ENCODE measurements around the gene DYNLT2. TPM values are rescaled to one million over a fixed set of nuclear protein-coding genes. Genes with fewer than 3 reads are reported as not detected.

DYNLT2 gene
- total and polyA plus RNA-seq, 2 of the 13 experiments (the other 11 are each of a cell fraction or from before 2014, with no cell fraction given) = 2.1 to 4.3 TPM

DNA sequence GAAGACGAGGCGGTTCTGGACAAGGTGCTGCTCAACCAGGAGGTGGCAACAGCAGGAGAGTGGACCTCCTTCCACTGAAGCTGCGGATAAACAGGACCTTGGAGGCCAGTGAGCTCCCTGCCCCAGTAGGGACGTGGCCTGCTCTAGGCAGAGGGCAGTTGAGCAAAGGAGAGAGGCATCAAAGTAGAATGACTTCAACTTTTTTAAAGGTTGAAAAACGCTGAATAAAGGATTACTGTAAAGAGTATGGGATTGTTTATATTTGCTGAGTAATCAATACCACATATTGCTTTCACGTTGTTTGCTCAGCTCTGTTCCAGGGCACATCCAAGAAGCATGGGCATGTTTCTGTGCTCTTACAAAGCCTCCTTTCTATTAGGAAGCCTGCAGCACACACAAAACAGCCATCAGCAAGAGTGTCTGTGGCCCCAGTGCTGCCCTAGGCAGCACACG is 48.1 kb upstream of the DYNLT2 start (continued):
- TF ChIP-seq, protein P1, sequence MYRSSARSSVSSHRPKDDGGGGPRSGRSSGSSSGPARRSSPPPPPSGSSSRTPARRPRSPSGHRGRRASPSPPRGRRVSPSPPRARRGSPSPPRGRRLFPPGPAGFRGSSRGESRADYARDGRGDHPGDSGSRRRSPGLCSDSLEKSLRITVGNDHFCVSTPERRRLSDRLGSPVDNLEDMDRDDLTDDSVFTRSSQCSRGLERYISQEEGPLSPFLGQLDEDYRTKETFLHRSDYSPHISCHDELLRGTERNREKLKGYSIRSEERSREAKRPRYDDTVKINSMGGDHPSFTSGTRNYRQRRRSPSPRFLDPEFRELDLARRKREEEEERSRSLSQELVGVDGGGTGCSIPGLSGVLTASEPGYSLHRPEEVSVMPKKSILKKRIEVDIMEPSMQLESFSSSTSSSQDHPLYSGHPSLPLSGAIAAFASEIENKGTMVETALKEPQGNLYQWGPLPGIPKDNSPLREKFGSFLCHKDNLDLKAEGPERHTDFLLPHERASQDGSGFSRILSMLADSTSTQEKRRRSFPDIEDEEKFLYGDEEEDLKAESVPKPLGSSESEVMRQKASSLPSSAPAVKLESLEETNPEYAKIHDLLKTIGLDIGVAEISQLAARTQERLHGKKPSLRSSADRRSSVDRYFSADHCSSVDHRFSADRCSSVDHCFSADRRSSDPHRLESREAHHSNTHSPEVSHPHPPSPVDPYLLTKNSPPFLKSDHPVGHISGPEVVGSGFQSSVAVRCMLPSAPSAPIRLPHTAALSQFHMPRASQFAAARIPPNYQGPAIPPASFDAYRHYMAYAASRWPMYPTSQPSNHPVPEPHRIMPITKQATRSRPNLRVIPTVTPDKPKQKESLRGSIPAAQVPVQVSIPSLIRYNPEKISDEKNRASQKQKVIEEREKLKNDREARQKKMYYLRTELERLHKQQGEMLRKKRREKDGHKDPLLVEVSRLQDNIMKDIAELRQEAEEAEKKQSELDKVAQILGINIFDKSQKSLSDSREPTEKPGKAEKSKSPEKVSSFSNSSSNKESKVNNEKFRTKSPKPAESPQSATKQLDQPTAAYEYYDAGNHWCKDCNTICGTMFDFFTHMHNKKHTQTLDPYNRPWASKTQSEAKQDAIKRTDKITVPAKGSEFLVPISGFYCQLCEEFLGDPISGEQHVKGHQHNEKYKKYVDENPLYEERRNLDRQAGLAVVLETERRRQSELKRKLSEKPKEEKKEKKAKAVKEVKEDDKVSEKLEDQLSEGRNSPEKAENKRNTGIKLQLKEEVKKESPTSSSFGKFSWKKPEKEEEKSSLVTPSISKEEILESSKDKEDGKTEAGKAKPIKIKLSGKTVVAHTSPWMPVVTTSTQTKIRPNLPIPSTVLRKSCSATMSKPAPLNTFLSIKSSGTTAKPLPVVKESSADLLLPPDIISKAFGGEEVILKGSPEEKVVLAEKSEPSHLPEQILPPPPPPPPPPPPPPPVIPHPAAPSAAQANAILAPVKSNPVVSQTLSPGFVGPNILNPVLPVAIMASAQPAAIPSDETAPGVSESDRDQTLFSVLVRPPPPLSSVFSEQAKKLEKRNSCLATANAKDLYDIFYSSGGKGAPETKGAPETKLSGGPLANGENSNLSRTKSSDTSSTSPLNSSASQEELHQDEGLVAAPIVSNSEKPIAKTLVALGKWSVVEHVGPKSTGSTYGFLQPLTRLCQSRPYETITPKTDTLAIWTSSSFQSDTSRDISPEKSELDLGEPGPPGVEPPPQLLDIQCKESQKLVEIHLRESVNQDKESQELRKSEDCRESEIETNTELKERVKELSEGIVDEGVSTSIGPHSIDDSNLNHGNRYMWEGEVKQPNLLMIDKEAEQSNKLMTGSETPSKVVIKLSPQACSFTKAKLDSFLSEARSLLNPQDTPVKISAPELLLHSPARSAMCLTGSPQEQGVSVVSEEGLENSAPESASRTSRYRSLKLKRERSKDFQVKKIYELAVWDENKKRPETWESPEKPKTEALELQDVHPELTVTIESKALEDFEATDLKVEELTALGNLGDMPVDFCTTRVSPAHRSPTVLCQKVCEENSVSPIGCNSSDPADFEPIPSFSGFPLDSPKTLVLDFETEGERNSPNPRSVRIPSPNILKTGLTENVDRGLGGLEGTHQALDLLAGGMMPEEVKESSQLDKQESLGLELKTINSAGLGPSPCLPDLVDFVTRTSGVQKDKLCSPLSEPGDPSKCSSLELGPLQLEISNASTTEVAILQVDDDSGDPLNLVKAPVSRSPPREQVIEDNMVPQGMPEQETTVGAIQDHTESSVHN (CRISPR knock-in tag; IDR thresholded peaks at IDR 0.05) = 0 out of 2 replicates have a peak, but pooled peaks have one; percentile 42
- TF ChIP-seq SYNCRIP (IDR thresholded peaks at IDR 0.05; ENCODE audit: insufficient read depth, low read depth, low read length) (no peak), SP4 (CRISPR knock-in tag; IDR thresholded peaks at IDR 0.05) (no peak), ZSCAN30 (CRISPR knock-in tag; IDR thresholded peaks at IDR 0.05) (no peak), ISX (CRISPR knock-in tag; conservative IDR thresholded peaks at IDR 0.05) (no peak), THYN1 (CRISPR knock-in tag; IDR thresholded peaks at IDR 0.05; ENCODE audit: borderline replicate concordance, low read depth) (no peak), NR1H2 (CRISPR knock-in tag; IDR thresholded peaks at IDR 0.05; ENCODE audit: borderline replicate concordance, low read depth) (no peak), TOE1 (CRISPR knock-in tag; IDR thresholded peaks at IDR 0.05) (no peak), ZNF556 (CRISPR knock-in tag; IDR thresholded peaks at IDR 0.05; ENCODE audit: borderline replicate concordance) (no peak), HNRNPK (IDR thresholded peaks at IDR 0.05; ENCODE audit: low read depth, low read length, poor library complexity, severe bottlenecking) (no peak), POLR2AphosphoS5 (IDR thresholded peaks at IDR 0.05; ENCODE audit: low read depth, low read length) (peak; percentile 37; the same call in 1 of the 2 replicates), JARID2 (CRISPR knock-in tag; IDR thresholded peaks at IDR 0.05; ENCODE audit: insufficient replicate concordance) (no peak), ZNF343 (CRISPR knock-in tag; IDR thresholded peaks at IDR 0.05) (no peak), HMGA1 (CRISPR knock-in tag; conservative IDR thresholded peaks at IDR 0.05) (no peak), SP140L (CRISPR knock-in tag; IDR thresholded peaks at IDR 0.05; ENCODE audit: borderline replicate concordance) (no peak)
- TF ChIP-seq, protein P2, sequence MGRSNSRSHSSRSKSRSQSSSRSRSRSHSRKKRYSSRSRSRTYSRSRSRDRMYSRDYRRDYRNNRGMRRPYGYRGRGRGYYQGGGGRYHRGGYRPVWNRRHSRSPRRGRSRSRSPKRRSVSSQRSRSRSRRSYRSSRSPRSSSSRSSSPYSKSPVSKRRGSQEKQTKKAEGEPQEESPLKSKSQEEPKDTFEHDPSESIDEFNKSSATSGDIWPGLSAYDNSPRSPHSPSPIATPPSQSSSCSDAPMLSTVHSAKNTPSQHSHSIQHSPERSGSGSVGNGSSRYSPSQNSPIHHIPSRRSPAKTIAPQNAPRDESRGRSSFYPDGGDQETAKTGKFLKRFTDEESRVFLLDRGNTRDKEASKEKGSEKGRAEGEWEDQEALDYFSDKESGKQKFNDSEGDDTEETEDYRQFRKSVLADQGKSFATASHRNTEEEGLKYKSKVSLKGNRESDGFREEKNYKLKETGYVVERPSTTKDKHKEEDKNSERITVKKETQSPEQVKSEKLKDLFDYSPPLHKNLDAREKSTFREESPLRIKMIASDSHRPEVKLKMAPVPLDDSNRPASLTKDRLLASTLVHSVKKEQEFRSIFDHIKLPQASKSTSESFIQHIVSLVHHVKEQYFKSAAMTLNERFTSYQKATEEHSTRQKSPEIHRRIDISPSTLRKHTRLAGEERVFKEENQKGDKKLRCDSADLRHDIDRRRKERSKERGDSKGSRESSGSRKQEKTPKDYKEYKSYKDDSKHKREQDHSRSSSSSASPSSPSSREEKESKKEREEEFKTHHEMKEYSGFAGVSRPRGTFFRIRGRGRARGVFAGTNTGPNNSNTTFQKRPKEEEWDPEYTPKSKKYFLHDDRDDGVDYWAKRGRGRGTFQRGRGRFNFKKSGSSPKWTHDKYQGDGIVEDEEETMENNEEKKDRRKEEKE (IDR thresholded peaks at IDR 0.05) = no peak
- TF ChIP-seq, protein P3, sequence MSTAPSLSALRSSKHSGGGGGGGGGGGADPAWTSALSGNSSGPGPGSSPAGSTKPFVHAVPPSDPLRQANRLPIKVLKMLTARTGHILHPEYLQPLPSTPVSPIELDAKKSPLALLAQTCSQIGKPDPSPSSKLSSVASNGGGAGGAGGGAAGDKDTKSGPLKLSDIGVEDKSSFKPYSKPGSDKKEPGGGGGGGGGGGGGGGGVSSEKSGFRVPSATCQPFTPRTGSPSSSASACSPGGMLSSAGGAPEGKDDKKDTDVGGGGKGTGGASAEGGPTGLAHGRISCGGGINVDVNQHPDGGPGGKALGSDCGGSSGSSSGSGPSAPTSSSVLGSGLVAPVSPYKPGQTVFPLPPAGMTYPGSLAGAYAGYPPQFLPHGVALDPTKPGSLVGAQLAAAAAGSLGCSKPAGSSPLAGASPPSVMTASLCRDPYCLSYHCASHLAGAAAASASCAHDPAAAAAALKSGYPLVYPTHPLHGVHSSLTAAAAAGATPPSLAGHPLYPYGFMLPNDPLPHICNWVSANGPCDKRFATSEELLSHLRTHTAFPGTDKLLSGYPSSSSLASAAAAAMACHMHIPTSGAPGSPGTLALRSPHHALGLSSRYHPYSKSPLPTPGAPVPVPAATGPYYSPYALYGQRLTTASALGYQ (CRISPR knock-in tag; IDR thresholded peaks at IDR 0.05) = peak; percentile 89; the same call in 1 of the 2 replicates

All from HepG2 (cell line).